Omental fat pad (tissue), 4 donors: ENCODE data around the gene DLK1. TPM values are rescaled to one million over a fixed set of nuclear protein-coding genes. Genes with fewer than 3 reads are reported as not detected.

ENCODE experiments used
- ATAC-seq: fragments of 150-250 bp; one replicate; pipeline ENCODE4 v1.9.1; 2016; ENCODE audit warnings: mild to moderate bottlenecking, moderate library complexity; ENCODE audit not compliant: low FRiP score
- DNase-seq: peaks from one replicate; pipeline ENCODE4 v3.0.0-alpha.2; 2019; ENCODE audit warnings: low spot score
- total RNA-seq, 4 donors: library from RNA; depleted of rRNA; stranded (reverse); fragments of >200 nt; gene quantifications; one replicate each; pipeline ENCODE4 v1.1.0, GENCODE V29; 2016
- TF ChIP-seq, protein P1 (sequence below), 3 donors: fragments of 450-650 bp; IDR thresholded peaks; one replicate each; pipeline ENCODE4 v1.5.1; 2016 to 2017; ENCODE audit warnings: antibody characterized with exemption in 3 of 3, mild to moderate bottlenecking in 3 of 3, moderate library complexity in 2 of 3

DLK1 gene
- total RNA-seq, 4 donors from 2014 or later = not detected

DNA sequence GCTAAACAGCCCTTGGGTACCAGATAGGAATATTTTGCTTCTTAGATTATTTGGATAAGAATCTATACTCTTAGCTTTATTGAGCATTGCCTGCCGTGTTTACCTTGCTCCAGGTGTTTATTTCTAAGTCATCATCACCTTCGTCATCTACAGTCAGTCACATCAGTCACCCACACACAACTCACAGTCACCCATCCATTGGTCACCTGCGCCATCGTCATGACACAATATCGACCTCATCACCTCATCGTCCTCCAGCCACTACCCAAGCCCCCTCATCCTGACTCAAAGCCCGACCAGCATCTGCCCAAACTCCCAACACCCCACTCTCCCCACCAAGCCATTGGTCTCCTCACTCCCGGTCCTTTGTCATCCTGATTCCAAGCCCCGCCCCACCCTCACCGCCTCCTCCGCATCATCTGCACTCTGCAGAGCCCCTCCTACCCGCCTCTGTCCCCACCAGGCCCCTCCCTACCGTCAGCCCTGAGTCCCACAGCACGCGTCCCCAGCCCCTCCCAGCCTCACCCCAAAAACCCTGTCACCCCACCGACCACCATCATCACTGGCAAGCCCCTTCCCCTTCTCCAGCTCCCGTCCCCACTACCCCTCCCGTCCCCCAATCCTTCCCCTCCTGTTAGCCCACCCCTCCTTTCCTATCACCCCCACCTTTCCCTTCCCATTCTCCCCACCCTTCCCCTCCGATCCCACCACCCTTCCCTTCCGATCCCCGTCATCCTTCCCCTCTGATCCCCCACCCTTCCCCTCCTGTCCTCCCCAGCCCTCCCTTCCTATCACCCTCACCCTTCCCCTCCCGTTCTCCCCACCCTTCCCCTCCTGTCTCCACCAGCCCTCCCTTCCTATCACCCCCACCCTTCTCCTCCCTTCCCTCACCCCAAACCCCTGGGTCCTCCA is 9.8 kb downstream of the DLK1 start:
- TF ChIP-seq, protein P1, sequence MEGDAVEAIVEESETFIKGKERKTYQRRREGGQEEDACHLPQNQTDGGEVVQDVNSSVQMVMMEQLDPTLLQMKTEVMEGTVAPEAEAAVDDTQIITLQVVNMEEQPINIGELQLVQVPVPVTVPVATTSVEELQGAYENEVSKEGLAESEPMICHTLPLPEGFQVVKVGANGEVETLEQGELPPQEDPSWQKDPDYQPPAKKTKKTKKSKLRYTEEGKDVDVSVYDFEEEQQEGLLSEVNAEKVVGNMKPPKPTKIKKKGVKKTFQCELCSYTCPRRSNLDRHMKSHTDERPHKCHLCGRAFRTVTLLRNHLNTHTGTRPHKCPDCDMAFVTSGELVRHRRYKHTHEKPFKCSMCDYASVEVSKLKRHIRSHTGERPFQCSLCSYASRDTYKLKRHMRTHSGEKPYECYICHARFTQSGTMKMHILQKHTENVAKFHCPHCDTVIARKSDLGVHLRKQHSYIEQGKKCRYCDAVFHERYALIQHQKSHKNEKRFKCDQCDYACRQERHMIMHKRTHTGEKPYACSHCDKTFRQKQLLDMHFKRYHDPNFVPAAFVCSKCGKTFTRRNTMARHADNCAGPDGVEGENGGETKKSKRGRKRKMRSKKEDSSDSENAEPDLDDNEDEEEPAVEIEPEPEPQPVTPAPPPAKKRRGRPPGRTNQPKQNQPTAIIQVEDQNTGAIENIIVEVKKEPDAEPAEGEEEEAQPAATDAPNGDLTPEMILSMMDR (IDR thresholded peaks at IDR 0.05) = no peak
- ATAC-seq (no peak), DNase-seq (no peak)

DNA sequence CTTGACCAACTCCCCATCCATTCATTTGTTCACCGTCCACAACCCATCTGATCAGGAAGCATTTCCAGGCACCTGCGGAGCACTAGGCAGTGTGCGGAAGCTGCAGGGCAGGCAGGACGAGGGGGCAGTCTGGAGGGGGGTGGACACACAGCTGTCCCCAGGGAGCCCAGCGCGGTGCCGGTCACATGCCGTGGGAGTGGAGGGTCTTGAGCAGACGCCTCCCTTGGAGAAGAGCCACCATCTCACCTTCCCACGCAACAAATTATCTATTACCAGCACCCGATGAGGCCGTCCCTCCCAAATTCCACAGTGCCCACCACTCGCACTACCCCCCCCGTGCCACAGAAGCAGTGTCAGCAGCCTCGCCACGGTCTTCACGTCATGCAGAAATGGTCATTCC is 10.8 kb downstream of the DLK1 start:
- ATAC-seq = no peak
- DNase-seq = no peak
- TF ChIP-seq, protein P1 (IDR thresholded peaks at IDR 0.05) = no peak

DNA sequence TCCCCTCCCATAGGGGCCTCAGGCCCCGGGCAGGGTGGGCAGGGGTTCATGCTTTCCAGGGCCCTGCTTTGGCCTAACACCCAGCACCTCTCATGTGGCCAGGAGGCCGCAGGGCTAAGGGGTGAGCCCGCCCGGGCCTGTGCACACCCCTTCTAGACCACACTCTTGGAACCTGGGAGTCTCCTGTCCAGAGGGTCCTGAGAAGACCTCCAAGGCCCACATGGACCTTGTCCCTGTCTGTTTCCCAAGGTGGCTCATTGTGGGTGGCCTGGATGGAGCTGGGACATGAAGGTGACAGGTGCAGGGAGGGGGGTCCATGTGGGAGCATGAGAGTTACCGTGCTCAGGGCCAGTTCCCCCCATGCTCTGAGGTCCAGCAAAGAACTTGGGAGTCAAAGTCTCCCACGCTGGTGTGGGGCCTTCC is 11.6 kb downstream of the DLK1 start:
- DNase-seq (no peak), ATAC-seq (no peak)
- TF ChIP-seq, protein P1 (IDR thresholded peaks at IDR 0.05) = no peak

DNA sequence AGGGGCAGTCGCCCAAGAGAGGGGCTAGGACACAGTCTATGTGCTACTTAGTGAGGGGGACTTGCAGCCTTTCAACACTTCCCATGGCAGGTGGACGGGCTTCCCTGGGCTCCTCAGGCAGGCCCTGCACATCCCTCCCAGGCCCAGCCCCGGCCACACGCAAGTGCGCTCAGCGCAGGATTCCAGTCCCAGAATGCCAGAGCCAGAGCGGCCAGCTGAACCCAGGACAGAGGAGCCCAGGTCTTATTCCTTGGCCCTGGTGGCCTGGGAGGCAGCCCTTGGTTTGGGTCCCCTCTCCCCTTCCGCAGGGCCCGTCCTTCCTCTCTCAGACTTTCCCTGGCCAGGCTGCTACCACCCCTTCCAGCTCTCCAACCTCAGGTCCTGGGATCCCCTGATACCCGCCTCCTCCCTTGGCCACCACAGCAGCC is 12.0 kb downstream of the DLK1 start:
- DNase-seq (no peak), ATAC-seq (no peak)
- TF ChIP-seq, protein P1 (IDR thresholded peaks at IDR 0.05) = no peak

DNA sequence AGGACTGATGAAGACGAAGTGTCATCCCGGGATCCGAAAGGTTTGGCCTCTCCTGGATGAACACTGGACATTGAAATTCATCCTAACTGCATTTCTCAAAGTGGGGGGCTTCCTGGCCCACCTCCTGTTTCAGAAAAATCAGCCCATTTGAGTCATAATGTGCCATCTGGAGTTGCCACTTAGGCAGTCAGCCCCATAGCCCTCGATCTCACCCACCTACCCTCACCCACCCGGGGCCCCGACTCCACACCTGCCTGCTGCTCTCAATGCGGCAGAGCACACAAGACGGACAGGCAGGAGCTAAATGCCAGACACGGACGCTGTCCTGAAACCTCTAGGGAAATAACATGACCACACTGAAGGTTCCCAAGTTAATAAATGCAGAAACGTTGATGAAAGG is 12.6 kb downstream of the DLK1 start:
- DNase-seq = no peak
- TF ChIP-seq, protein P1 (IDR thresholded peaks at IDR 0.05) = no peak
- ATAC-seq = no peak

DNA sequence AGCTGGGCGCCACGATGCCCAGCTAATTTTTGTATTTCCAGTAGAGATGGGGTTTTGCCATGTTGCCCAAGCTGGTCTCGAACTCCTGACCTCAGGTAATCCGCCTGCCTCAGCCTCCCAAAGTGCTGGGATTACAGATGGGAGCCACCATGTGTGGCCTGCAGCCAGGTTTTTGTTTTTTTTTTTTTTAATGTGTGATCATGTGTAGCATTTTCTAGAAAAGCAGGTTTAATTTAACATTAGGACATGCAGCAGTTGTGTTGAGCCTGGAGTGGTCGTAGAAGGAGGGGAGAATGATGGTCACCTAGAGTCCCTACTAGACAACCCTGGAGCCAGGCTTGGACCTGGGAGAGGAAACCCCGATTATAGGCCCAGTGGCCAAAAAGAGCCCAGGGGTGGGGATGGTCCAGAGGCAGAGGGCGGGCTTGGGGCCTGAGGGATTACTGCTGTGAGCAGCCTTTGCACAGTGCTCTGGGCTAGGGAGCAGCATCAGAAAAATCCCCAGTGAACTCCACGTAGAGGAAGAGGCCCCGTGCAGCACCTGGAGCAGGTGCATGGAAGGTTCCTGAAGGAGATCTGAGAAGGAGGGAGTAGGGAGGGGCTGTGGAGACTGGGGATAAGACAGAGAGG is 13.6 kb downstream of the DLK1 start:
- TF ChIP-seq, protein P1 (IDR thresholded peaks at IDR 0.05) = no peak
- peak; percentile 14 for DNase-seq
- no peak for ATAC-seq
